ENCODE data around the gene GNA14.
"Not testable (repeated sequence)": the region's sequence is repeated elsewhere in the genome, so short reads cannot be mapped to it uniquely, and the experiment has no call there.

GNA14 gene

GRCh38 chr9:77659926-77660325 is 11.8 kb upstream of the GNA14 start:
- Mint-ChIP-seq H3K27me3 (peaks cover 6% of the 10 kb centered on the region), H3K27ac (no peak overlapping the region), H3K36me3 (no peaks in the 10 kb centered on the region), H3K4me3 (no peak overlapping the region), H3K9me3 (no peaks in the 10 kb centered on the region), H3K4me1 (no peaks in the 10 kb centered on the region)

DNA sequence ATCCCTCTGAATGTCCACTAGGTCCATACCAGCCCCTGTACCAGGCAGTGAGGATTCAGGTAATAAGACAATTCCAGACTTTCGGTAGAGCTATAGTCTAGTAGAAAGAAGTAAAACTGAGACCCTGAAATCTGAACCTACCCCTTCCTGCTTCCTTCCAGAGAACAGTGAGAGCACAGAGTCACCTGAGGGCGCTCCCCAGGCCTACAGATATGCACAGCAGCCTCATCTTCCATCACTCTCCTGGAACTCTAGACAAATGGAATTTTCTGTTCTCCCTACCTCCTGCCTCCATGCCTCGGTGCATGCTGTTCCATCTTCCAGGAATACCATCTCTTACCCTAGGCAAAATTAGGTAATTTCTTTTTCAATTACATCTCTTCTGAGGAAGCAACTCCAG is 3.1 kb upstream of the GNA14 start:
- peaks cover 16% of the 10 kb centered on the region for H3K4me1 Mint-ChIP-seq
- H3K27ac Mint-ChIP-seq: no peak overlapping the region
- peaks cover 20% of the 10 kb centered on the region for H3K27me3 Mint-ChIP-seq
- H3K4me3 Mint-ChIP-seq: no peak overlapping the region
- H3K36me3 Mint-ChIP-seq: no peaks in the 10 kb centered on the region
- no peaks in the 10 kb centered on the region for H3K9me3 Mint-ChIP-seq

GRCh38 chr9:77649109-77649812 is 1.1 kb upstream of the GNA14 start:
- Mint-ChIP-seq H3K27me3 (peaks cover 27% of the 10 kb centered on the region), H3K4me1 (peaks cover 16% of the 10 kb centered on the region), H3K36me3 (no peaks in the 10 kb centered on the region), H3K27ac (no peak overlapping the region), H3K4me3 (peak overlapping the region; percentile 3), H3K9me3 (no peaks in the 10 kb centered on the region)

DNA sequence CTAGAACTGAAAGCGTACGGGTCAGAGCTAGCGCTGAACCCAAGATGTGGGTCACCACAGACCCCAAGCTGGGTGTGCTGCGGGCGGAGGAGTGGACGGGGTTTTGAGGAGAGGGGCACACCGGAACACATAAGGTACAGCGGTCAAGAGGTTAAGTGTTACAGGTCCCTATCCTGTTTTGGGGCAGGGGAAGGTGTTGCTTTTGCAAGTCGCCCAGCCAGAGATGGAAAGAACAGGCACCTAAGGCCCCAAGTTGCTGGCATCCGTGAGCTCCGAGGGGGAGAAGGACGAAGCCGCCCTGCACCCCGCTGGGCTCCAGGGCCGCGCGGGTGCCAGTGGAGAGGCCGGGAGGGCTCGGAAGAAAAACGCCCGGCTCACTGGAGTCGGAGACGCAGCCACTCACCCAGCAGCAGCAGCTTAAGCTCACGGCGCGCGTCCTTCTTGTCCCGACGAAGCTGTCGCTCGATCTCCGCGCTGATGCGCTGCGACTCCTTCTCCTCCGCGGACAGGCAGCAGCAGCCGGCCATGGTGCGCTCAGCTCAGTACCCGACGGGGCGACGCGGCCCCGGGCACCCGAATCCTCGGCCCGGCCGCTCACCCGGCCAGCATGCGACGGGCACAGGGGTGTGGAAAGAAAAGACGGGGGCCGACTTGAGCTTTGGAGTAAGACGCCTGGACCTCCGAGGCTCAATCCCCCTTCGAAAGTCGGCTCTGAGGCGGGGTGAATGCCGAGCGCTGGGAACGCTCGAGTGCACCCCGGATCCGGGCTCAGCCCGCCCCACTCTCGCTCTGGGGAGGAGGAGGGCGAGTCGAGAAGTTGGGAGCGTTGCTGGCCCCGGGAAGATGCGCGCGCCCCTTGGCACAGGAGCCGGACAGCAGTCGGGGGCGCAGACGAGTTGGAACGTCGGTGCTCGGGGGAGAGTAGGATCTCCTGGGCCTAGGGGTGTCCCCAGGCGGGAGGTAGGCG is 572 bp downstream of the GNA14 start:
- H3K4me3 Mint-ChIP-seq: peak overlapping the region; percentile 60
- H3K9me3 Mint-ChIP-seq: no peaks in the 10 kb centered on the region
- H3K36me3 Mint-ChIP-seq: no peaks in the 10 kb centered on the region
- H3K27me3 Mint-ChIP-seq: peaks cover 27% of the 10 kb centered on the region
- peaks cover 16% of the 10 kb centered on the region for H3K4me1 Mint-ChIP-seq
- H3K27ac Mint-ChIP-seq: no peak overlapping the region

DNA sequence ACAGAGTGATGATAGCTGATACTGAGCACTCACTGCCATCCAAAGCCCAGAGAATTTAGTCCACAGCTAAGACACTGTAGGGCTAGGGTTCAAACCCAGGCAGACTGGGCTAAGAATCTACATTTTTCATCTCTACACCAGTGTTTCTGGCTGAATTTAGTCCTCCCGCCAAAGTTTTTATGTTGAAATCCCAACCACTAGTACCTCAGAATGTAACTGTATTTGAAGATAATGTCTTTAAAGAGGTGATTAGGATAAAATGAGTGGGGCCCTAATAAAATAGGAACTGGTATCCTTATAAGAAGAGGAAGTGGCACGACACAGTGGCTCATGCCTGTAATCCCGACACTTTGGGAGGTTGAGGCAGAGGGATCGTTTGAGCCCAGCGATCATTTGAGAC is 4.3 kb downstream of the GNA14 start:
- no peaks in the 10 kb centered on the region for H3K9me3 Mint-ChIP-seq
- no peak overlapping the region for H3K27ac Mint-ChIP-seq
- H3K36me3 Mint-ChIP-seq: no peaks in the 10 kb centered on the region
- H3K4me1 Mint-ChIP-seq: peaks cover 14% of the 10 kb centered on the region
- peaks cover 29% of the 10 kb centered on the region for H3K27me3 Mint-ChIP-seq
- no peak overlapping the region for H3K4me3 Mint-ChIP-seq

- Mint-ChIP-seq H3K27ac (no peak overlapping the region), H3K9me3 (no peaks in the 10 kb centered on the region), H3K4me3 (no peak overlapping the region), H3K36me3 (no peaks in the 10 kb centered on the region), H3K4me1 (no peaks in the 10 kb centered on the region), H3K27me3 (peaks cover 15% of the 10 kb centered on the region)
These were observed 7.2 kb downstream of the GNA14 start for GRCh38 chr9:77640741-77641580.

DNA sequence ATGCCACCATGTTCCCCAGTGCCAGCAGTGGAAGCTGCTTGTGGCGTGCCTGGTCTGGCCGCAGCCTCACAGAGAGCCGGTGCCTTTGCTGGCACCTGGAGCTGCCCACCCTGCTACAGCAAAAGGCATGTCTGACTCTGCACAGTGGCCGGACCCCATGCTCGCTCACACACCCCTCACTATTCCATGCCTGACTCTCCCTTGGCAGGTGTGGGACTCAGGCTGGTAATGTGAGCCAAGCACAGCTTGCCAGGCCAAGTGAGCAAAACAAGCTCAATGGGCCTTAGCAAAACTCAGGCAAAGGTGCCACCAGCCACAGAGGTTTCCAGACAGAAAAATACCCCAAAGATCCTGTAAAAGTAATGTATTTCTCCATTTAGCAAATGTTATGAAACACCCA is 15.5 kb downstream of the GNA14 start:
- H3K4me1 Mint-ChIP-seq: no peaks in the 10 kb centered on the region
- H3K4me3 Mint-ChIP-seq: no peak overlapping the region
- H3K9me3 Mint-ChIP-seq: no peaks in the 10 kb centered on the region
- no peaks in the 10 kb centered on the region for H3K36me3 Mint-ChIP-seq
- no peaks in the 10 kb centered on the region for H3K27me3 Mint-ChIP-seq
- H3K27ac Mint-ChIP-seq: no peak overlapping the region

DNA sequence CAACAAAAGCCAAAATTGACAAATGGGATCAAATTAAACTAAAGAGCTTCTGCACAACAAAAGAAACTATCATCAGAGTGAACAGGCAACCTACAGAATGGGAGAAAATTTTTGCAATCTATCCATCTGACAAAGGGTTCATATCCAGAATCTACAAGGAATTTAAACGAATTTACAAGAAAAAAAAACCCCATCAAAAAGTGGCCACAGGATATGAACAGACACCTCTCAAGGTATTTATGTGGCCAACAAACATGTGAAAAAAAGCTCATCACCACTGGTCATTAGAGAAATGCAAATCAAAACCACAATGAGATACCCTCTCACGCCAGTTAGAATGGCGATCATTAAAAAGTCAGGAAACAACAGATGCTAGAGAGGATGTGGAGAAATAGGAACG is 19.3 kb downstream of the GNA14 start:
- not testable (repeated sequence) for H3K4me3 Mint-ChIP-seq, H3K36me3 Mint-ChIP-seq, H3K27ac Mint-ChIP-seq, H3K4me1 Mint-ChIP-seq, H3K9me3 Mint-ChIP-seq, H3K27me3 Mint-ChIP-seq

GRCh38 chr9:77616191-77616590 is 31.9 kb downstream of the GNA14 start:
- no peaks in the 10 kb centered on the region for H3K9me3 Mint-ChIP-seq
- H3K27me3 Mint-ChIP-seq: peaks cover 6% of the 10 kb centered on the region
- H3K36me3 Mint-ChIP-seq: no peaks in the 10 kb centered on the region
- H3K27ac Mint-ChIP-seq: no peak overlapping the region
- H3K4me1 Mint-ChIP-seq: no peaks in the 10 kb centered on the region
- H3K4me3 Mint-ChIP-seq: no peak overlapping the region

- peaks cover 6% of the 10 kb centered on the region for H3K27me3 Mint-ChIP-seq
- H3K9me3 Mint-ChIP-seq: no peaks in the 10 kb centered on the region
- no peaks in the 10 kb centered on the region for H3K36me3 Mint-ChIP-seq
- H3K27ac Mint-ChIP-seq: no peak overlapping the region
- no peak overlapping the region for H3K4me3 Mint-ChIP-seq
- H3K4me1 Mint-ChIP-seq: no peaks in the 10 kb centered on the region
These were observed 33.5 kb downstream of the GNA14 start for GRCh38 chr9:77614645-77615044.

DNA sequence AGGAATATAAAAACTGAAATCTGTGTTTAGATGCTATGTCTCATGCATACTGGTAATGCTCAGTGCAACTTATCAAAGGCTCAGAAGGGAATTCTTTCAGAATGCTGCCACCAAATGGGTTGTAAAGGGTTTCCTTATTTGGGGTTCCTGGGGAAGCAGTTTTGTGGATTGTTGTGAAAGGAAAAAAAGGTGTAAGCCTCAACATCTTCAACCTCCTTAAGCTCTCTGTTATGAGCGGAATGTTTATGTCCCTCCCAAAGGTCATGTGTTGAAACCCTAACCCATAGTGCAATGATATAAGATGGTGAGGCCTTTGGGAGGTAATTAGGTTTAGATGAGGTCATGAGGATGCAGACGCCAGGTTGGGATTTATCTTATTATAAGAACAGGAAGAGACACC is 41.6 kb downstream of the GNA14 start:
- Mint-ChIP-seq H3K27ac (no peak overlapping the region), H3K27me3 (peaks cover 2% of the 10 kb centered on the region), H3K4me3 (no peak overlapping the region), H3K4me1 (no peaks in the 10 kb centered on the region), H3K36me3 (no peaks in the 10 kb centered on the region), H3K9me3 (no peaks in the 10 kb centered on the region)

GRCh38 chr9:77605449-77606220 is 42.5 kb downstream of the GNA14 start:
- Mint-ChIP-seq H3K27me3 (peaks cover 2% of the 10 kb centered on the region), H3K36me3 (no peaks in the 10 kb centered on the region), H3K9me3 (no peaks in the 10 kb centered on the region), H3K4me3 (no peak overlapping the region), H3K4me1 (no peaks in the 10 kb centered on the region), H3K27ac (no peak overlapping the region)

DNA sequence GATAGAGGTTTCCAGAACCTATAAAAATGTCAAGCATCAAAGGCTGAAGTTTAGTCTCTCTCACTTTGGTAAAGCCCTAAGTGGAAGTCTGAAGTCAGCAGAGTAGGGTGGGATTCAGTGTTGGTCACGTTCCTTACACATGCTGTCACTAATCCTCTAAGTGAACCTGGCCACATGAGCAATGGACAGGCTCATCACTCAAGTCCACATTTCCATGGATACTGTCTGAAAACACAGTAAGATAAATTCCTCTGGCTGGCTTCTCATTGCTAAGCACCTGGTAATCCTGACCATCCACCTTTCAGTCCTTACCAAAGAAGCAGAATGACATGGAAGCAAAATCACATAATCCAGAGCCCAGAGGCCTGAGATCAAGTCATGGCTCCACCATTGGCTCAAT is 43.8 kb downstream of the GNA14 start:
- no peak overlapping the region for H3K27ac Mint-ChIP-seq
- H3K4me3 Mint-ChIP-seq: no peak overlapping the region
- no peaks in the 10 kb centered on the region for H3K9me3 Mint-ChIP-seq
- H3K27me3 Mint-ChIP-seq: peaks cover 2% of the 10 kb centered on the region
- no peaks in the 10 kb centered on the region for H3K4me1 Mint-ChIP-seq
- H3K36me3 Mint-ChIP-seq: no peaks in the 10 kb centered on the region

- Mint-ChIP-seq H3K27ac (no peak overlapping the region), H3K36me3 (no peaks in the 10 kb centered on the region), H3K27me3 (no peaks in the 10 kb centered on the region), H3K4me1 (no peaks in the 10 kb centered on the region), H3K9me3 (no peaks in the 10 kb centered on the region), H3K4me3 (no peak overlapping the region)
These were observed 45.3 kb downstream of the GNA14 start for GRCh38 chr9:77602852-77603251.

- Mint-ChIP-seq H3K4me1 (no peaks in the 10 kb centered on the region), H3K36me3 (no peaks in the 10 kb centered on the region), H3K27ac (no peak overlapping the region), H3K27me3 (no peaks in the 10 kb centered on the region), H3K9me3 (no peaks in the 10 kb centered on the region), H3K4me3 (no peak overlapping the region)
These were observed 46.5 kb downstream of the GNA14 start for GRCh38 chr9:77601476-77602099.
